Measurements from ENCODE around the gene STAC2. TPM values are rescaled to one million over a fixed set of nuclear protein-coding genes. Genes with fewer than 3 reads are reported as not detected.

STAC2 gene
- total and polyA plus RNA-seq, 2 of the 13 experiments (the other 11 are each of a cell fraction or from before 2014, with no cell fraction given) = not detected

DNA sequence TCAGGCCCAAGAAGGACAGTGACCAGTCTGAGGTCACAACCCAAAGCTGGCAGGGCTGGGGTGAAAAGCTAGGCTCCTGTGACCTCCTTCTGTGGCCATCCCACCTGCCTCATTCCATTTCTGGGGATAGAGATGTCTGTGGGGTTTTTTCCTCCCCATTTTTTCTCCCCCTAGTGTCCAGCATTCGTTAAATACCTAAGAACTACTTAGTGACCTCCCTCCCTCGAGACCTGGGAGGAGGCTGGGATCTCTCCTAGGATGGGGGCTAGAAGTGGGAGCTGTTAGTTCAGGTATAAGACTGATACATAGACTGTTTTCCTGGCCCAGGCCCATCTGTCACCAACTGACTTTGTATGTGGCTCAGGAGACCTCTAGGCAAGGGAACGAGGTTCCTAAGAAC is 20.5 kb upstream of the STAC2 start:
- DNase-seq (ENCODE audit: low spot score) (no peak), FAIRE-seq (peak; percentile 8), ATAC-seq (no peak)
- Histone ChIP-seq H3K79me2 (ENCODE audit: insufficient read depth, low read length) (no peaks in the 10 kb centered on the region), H4K20me1 (ENCODE audit: insufficient read depth, low read length) (no peaks in the 10 kb centered on the region), H2AFZ (ENCODE audit: low read length) (no peak overlapping the region), H3K9ac (ENCODE audit: insufficient read depth, low read depth, low read length) (no peak overlapping the region), H3K4me3 (replicated peaks in 1 of 3; ENCODE audit: insufficient read depth in 1 of 3, low read depth in 2 of 3, low read length in 3 of 3) (no peak overlapping the region), H3K4me2 (ENCODE audit: low read depth, low read length) (0 out of 2 replicates have a peak overlapping the region, but pooled peaks have one; percentile 26), H3K27me3 (ENCODE audit: control insufficient read depth in 1 of 2, insufficient read depth in 2 of 2, low read length in 2 of 2) (peaks cover 0 to 5% of the 10 kb centered on the region in 2 experiments; a peak in 1 of 5 replicates), H3K9me3 (ENCODE audit: low read length) (no peaks in the 10 kb centered on the region), H3K36me3 (replicated peaks in 1 of 2; ENCODE audit: control insufficient read depth in 1 of 2, insufficient read depth in 2 of 2, low read length in 2 of 2) (no peaks in the 10 kb centered on the region), H3K27ac (ENCODE audit: extremely low read length, insufficient read depth, low read length) (no peak overlapping the region), H3K4me1 (ENCODE audit: insufficient read depth, low read length) (peaks cover 11% of the 10 kb centered on the region)
- no TSS peak for BruUV-seq (replicated peaks)
- ChIA-PET POLR2A (interaction anchor here (1.3 to 3.2 kb wide), 2 partner anchors 40 to 47 kb away, joined by 3 to 24 read pairs; partner anchors contain the start of gene RPL19), CTCF (ENCODE audit: low intra/inter-chr PET ratio, low total read pairs) (interaction anchor here (4.2 kb wide), 1 partner anchor 39 kb away, joined by 35 read pairs; no protein-coding TSS in a partner anchor)
- intact Hi-C loops (cut with micrococcal nuclease; ENCODE audit: unreplicated experiment) = no loop called here
- WGBS (ENCODE audit: low lambda C conversion rate) = 28% methylated on average over 3 of the region's 3 CpGs
- in situ Hi-C loops (cut with HindIII; ENCODE audit: extremely low pct_ligation_motif_present, low pct_unique_long_range_greater_than_20kb) = no loop called here
- TF ChIP-seq, protein P1, sequence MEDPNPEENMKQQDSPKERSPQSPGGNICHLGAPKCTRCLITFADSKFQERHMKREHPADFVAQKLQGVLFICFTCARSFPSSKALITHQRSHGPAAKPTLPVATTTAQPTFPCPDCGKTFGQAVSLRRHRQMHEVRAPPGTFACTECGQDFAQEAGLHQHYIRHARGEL (CRISPR knock-in tag; IDR thresholded peaks at IDR 0.05) = no peak
- TF ChIP-seq, protein P2, sequence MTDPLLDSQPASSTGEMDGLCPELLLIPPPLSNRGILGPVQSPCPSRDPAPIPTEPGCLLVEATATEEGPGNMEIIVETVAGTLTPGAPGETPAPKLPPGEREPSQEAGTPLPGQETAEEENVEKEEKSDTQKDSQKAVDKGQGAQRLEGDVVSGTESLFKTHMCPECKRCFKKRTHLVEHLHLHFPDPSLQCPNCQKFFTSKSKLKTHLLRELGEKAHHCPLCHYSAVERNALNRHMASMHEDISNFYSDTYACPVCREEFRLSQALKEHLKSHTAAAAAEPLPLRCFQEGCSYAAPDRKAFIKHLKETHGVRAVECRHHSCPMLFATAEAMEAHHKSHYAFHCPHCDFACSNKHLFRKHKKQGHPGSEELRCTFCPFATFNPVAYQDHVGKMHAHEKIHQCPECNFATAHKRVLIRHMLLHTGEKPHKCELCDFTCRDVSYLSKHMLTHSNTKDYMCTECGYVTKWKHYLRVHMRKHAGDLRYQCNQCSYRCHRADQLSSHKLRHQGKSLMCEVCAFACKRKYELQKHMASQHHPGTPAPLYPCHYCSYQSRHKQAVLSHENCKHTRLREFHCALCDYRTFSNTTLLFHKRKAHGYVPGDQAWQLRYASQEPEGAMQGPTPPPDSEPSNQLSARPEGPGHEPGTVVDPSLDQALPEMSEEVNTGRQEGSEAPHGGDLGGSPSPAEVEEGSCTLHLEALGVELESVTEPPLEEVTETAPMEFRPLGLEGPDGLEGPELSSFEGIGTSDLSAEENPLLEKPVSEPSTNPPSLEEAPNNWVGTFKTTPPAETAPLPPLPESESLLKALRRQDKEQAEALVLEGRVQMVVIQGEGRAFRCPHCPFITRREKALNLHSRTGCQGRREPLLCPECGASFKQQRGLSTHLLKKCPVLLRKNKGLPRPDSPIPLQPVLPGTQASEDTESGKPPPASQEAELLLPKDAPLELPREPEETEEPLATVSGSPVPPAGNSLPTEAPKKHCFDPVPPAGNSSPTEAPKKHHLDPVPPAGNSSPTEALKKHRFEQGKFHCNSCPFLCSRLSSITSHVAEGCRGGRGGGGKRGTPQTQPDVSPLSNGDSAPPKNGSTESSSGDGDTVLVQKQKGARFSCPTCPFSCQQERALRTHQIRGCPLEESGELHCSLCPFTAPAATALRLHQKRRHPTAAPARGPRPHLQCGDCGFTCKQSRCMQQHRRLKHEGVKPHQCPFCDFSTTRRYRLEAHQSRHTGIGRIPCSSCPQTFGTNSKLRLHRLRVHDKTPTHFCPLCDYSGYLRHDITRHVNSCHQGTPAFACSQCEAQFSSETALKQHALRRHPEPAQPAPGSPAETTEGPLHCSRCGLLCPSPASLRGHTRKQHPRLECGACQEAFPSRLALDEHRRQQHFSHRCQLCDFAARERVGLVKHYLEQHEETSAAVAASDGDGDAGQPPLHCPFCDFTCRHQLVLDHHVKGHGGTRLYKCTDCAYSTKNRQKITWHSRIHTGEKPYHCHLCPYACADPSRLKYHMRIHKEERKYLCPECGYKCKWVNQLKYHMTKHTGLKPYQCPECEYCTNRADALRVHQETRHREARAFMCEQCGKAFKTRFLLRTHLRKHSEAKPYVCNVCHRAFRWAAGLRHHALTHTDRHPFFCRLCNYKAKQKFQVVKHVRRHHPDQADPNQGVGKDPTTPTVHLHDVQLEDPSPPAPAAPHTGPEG (CRISPR knock-in tag; IDR thresholded peaks at IDR 0.05) = no peak
- no peak for TF ChIP-seq ADNP (CRISPR knock-in tag; IDR thresholded peaks at IDR 0.05)
- TF ChIP-seq SUZ12 (IDR thresholded peaks at IDR 0.05; ENCODE audit: low read depth, low read length) = no peak
- TF ChIP-seq MXD4 (CRISPR knock-in tag; IDR thresholded peaks at IDR 0.05) = no peak
- TF ChIP-seq ATF1 (CRISPR knock-in tag; IDR thresholded peaks at IDR 0.05) = no peak
- TF ChIP-seq ZNF672 (CRISPR knock-in tag; IDR thresholded peaks at IDR 0.05) = no peak
- TF ChIP-seq, protein P3, sequence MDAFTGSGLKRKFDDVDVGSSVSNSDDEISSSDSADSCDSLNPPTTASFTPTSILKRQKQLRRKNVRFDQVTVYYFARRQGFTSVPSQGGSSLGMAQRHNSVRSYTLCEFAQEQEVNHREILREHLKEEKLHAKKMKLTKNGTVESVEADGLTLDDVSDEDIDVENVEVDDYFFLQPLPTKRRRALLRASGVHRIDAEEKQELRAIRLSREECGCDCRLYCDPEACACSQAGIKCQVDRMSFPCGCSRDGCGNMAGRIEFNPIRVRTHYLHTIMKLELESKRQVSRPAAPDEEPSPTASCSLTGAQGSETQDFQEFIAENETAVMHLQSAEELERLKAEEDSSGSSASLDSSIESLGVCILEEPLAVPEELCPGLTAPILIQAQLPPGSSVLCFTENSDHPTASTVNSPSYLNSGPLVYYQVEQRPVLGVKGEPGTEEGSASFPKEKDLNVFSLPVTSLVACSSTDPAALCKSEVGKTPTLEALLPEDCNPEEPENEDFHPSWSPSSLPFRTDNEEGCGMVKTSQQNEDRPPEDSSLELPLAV (CRISPR knock-in tag; conservative IDR thresholded peaks at IDR 0.05; ENCODE audit: low read depth) = no peak
- TF ChIP-seq, protein P4, sequence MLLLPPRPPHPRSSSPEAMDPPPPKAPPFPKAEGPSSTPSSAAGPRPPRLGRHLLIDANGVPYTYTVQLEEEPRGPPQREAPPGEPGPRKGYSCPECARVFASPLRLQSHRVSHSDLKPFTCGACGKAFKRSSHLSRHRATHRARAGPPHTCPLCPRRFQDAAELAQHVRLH (CRISPR knock-in tag; IDR thresholded peaks at IDR 0.05; ENCODE audit: borderline replicate concordance, low read depth) = no peak
- TF ChIP-seq, protein P5, sequence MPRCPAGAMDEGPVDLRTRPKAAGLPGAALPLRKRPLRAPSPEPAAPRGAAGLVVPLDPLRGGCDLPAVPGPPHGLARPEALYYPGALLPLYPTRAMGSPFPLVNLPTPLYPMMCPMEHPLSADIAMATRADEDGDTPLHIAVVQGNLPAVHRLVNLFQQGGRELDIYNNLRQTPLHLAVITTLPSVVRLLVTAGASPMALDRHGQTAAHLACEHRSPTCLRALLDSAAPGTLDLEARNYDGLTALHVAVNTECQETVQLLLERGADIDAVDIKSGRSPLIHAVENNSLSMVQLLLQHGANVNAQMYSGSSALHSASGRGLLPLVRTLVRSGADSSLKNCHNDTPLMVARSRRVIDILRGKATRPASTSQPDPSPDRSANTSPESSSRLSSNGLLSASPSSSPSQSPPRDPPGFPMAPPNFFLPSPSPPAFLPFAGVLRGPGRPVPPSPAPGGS (CRISPR knock-in tag; IDR thresholded peaks at IDR 0.05) = no peak
- TF ChIP-seq CREB1 (IDR thresholded peaks at IDR 0.05) = no peak
- TF ChIP-seq CREB1 (CRISPR knock-in tag; IDR thresholded peaks at IDR 0.05) = no peak
- TF ChIP-seq, protein P6, sequence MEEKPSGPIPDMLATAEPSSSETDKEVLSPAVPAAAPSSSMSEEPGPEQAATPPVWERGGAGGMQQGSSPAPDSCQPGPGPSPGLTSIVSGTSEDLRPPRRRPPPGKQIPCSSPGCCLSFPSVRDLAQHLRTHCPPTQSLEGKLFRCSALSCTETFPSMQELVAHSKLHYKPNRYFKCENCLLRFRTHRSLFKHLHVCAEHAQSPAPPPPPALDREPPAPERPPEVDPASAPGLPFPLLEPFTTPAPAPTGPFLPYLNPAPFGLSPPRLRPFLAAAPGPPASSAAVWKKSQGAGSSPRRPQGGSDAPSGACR (CRISPR knock-in tag; IDR thresholded peaks at IDR 0.05) = no peak
- no peak for TF ChIP-seq ZNF777 (CRISPR knock-in tag; IDR thresholded peaks at IDR 0.05)
- no peak for TF ChIP-seq ZNF546 (CRISPR knock-in tag; conservative IDR thresholded peaks at IDR 0.05)
- TF ChIP-seq NFE2 (CRISPR knock-in tag; IDR thresholded peaks at IDR 0.05) = no peak
- TF ChIP-seq SP4 (CRISPR knock-in tag; IDR thresholded peaks at IDR 0.05) = no peak
